HG03095 (cell line): ENCODE results near the gene CMTM6.
"Not testable (repeated sequence)": the region's sequence is repeated elsewhere in the genome, so short reads cannot be mapped to it uniquely, and the experiment has no call there.

Experiments
- ATAC-seq: cut with Tn5 transposase; IDR thresholded peaks from one replicate; pipeline ENCODE4 v1.9.1; 2021; ENCODE audit warnings: moderate library complexity; ENCODE audit not compliant: unreplicated experiment

The CMTM6 gene

GRCh38 chr3:32502118-32502945 lies at the start of gene CMTM6:
TSS of gene CMTM6 (minus strand) at chr3:32502852. CDS start at chr3:32502745, 107 bp downstream.
- peak; percentile 77 for ATAC-seq

DNA sequence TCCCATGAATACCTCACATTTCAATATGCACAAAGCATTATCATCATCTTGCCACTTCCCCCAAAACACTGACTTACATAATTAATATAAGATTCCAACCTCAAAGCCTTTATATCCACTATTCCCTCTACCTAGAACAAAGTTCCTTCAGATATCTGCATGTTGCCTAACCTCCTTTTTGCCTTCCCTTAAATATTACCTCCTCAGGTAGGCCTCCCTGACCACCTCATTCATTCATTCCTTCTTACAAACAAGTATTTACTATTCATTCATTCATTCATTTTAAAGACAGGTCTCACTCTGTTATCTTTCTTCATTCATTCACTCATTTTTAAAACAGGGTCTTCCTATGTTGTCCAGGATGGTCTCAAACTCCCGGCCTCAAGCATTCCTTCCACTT lies 49.4 kb upstream of the CMTM6 start:
- no peak for ATAC-seq

DNA sequence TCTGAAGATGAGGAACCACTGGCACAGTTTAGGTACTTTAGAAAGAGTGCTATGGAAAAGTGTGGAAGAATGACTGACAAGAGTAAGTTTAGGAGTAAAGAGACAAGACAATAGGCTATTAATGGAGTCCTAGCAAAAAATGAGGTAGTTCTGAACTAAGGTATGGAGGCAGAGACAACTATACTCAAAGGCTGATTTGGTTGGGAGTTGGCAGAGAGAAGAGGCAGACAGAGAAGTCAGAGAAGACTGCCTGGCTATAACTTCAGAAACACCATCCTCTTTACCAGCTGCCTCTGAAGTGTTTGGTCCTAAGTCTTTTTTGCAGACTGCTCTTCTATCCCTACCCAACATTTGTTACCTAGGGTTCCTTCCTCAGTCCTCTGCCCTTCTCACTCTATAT lies 48.8 kb upstream of the CMTM6 start:
- ATAC-seq = no peak

DNA sequence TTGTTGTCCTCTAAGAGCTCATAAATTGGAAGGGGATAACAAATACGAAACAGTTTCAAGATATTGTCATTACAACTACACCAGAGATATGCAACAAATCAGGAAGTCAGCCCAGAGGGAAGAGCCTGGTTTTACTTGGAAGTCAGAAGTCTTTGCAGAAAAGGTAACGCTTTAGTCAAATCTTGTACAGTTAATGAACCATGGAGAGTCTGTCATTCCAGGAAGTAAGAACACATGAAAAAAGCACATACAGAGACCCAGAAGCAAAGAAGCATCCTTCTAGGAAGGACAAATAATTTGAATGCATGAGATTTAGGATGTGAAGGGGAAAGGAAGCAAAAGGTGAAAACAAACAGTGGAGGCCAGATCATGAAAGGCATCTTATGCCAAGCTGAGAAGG lies 48.4 kb upstream of the CMTM6 start:
- ATAC-seq = no peak

DNA sequence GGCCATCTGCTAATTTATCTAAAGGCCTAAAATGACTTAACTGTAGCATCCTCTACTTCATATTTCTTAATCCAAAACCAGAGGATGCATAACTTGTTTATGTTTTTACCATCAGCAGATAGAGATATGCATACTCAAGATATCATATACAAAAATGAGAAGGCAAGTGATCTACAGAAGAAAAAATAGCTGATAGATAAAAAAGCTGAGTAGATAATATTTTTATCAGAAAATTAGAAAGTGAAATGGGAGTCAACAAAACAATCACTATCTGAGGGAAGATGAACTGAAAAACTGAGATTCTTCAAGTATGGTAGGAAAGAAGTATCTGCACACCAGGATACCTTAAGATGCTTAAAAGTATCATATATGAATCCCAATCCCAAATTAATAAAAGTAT lies 42.7 kb upstream of the CMTM6 start:
- no peak for ATAC-seq

- ATAC-seq = no peak
Observed at GRCh38 chr3:32544894-32545293, 42.2 kb upstream of the CMTM6 start.

GRCh38 chr3:32542807-32543206 lies 40.2 kb upstream of the CMTM6 start:
- ATAC-seq = no peak

GRCh38 chr3:32540899-32541298 lies 38.2 kb upstream of the CMTM6 start:
- ATAC-seq = no peak

DNA sequence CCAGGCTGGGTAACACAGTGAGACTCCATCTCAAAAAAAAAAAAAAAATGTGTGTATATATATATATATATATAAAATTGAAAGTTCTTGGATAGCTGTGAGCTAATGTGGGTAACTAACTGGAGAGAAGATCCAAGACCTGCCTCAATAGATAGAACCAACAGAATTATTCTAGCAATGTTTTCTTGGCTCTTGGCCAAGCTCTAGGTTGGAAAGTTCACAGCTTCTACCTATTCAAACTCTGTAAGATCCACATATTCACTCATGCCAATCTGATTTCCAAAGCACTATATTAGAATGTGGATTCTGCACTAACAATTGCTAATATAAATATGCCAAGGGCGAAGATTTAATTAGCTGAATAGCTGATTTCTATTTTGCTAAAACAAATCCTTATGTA lies 29.8 kb upstream of the CMTM6 start:
- ATAC-seq = no peak

DNA sequence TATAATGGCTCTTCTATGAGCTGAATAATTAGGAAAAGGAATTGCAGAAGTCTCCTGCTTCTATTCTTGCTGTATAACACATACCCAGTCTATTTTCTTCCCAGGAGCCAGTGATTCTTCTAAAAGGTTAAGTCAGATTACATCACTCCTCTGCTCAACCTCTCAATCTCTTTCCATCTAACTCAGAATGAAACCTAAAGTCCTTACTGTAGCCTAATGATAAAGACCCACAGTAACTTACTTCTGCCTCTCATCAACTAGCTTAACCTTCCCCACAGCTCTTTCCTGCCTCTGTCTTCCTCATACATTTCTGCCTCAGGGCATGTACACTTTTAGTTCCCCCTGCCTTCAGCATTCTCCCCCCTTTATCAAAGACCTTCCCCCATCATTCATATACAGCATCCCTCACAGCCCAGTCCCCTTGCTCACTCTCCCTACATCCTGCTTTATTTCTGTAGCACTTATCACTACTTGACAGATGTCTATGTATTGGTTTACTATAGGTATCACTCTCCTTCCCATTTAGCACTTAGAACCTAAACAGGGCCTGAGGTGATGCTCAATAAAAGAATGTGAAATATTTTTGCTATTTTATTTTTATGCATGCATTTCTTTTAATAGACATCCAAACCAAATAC lies 28.5 kb upstream of the CMTM6 start:
- ATAC-seq = peak; percentile 79

- no peak for ATAC-seq
Observed at GRCh38 chr3:32525720-32526119, 23.1 kb upstream of the CMTM6 start.

- ATAC-seq = no peak
Observed at GRCh38 chr3:32522682-32523081, 20.0 kb upstream of the CMTM6 start.

- ATAC-seq = not testable (repeated sequence)
Observed at GRCh38 chr3:32518921-32519320, 16.3 kb upstream of the CMTM6 start.

- peak; percentile 17 for ATAC-seq
Observed at GRCh38 chr3:32516751-32517150, 14.1 kb upstream of the CMTM6 start.

GRCh38 chr3:32511005-32511404 lies 8.4 kb upstream of the CMTM6 start:
- no peak for ATAC-seq

- ATAC-seq = peak; percentile 91
Observed at GRCh38 chr3:32510075-32510724, 7.5 kb upstream of the CMTM6 start.

DNA sequence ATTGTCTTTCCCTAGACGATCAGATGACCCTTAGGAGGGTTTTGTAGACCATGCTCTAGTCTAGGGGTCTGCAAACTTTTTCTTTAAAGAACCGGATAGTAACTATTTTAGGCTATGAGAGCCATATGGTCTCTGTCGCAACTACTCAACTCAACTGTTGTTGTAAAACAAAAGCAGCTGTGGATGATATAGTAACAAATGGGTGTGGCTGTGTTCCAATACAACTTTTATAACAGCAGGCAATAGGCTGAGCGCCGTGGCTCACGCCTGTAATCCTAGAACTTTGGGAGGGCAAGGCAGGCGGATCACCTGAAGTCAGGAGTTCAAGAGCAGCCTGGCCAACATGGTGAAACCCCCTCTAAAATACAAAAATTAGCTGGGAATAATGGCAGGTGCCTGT lies 6.1 kb upstream of the CMTM6 start:
- no peak for ATAC-seq

GRCh38 chr3:32506466-32506865 lies 3.8 kb upstream of the CMTM6 start:
- no peak for ATAC-seq

DNA sequence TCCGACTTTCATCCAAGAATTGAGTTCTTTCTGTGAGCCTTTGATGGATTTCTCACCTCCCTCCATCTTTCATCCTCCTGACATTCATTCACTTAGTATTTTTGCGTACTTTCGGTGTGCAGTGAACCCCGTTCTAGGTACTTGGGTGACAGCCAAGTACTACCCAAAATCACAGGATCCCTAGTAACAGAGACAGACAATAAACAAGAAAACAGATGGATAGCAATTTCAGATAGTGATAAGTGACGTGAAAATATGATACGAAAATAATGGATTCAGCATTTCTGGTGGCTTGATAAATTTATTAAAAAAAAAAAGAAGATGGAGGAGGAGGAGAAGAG lies 264 bp upstream of the CMTM6 start:
- ATAC-seq = peak; percentile 7

- ATAC-seq = no peak
Observed at GRCh38 chr3:32501783-32502117, 902 bp downstream of the CMTM6 start.

DNA sequence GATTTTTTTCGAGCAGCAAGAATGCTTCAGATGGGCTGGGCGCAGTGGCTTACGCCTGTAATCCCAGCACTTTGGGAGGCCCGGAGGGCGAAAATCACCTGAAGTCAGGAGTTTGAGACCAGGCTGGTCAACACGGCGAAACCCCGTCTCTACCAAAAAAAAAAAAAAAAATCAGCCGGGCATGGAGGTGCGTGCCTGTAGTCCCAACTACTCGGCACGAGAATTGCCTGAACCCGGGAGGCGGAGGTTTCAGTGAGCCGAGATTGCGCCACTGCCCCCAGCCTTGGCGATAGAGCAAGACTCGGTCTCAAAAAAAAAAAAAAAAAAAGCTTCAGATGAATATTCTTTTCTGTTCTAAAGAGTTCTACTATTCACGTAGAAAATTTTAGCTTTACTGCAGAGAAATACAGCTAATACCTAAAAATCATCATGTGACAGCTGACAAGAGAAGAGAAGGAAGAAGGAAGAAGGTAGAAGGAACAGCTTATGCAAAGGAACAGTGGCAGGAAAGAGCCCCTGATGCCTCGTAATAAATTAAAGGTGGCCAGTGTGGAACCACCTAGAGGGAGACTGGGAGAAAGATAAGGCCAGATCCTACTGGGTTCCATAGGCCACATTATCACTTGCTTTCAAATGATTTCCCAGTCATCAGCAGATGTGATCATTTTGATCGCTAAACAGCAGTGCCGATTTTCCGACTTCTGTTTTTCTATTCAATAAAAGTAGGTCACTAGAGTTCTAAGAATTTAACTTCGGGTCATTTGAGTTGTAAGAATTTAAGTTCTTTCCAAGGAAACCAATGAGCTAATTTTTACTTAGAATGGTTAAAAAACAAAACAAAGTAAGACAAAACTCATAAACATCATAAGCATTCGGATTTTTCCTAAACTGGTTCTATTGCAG lies 1.5 kb downstream of the CMTM6 start:
- ATAC-seq = no peak
